ENCODE measurements around the gene MLH3. TPM values are rescaled to one million over a fixed set of nuclear protein-coding genes. Genes with fewer than 3 reads are reported as not detected.

Gene MLH3
- total RNA-seq, 1 donor from 2014 or later: 17.2 TPM

GRCh38 chr14:74977164-74977900, 73.9 kb downstream of the MLH3 start:
- Mint-ChIP-seq H3K36me3 (ENCODE audit: low read depth, unreplicated experiment) (peaks cover 5% of the 10 kb centered on the region), H3K27me3 (ENCODE audit: unreplicated experiment) (peaks cover 14% of the 10 kb centered on the region), H3K4me1 (ENCODE audit: unreplicated experiment) (peaks cover 38% of the 10 kb centered on the region), H3K9me3 (ENCODE audit: unreplicated experiment) (no peaks in the 10 kb centered on the region), H3K4me3 (ENCODE audit: unreplicated experiment) (no peak overlapping the region), H3K27ac (ENCODE audit: unreplicated experiment) (no peak overlapping the region)
- TF ChIP-seq CTCF (IDR thresholded peaks at IDR 0.05; ENCODE audit: unreplicated experiment): no peak
- DNase-seq (ENCODE audit: low spot score): no peak

DNA sequence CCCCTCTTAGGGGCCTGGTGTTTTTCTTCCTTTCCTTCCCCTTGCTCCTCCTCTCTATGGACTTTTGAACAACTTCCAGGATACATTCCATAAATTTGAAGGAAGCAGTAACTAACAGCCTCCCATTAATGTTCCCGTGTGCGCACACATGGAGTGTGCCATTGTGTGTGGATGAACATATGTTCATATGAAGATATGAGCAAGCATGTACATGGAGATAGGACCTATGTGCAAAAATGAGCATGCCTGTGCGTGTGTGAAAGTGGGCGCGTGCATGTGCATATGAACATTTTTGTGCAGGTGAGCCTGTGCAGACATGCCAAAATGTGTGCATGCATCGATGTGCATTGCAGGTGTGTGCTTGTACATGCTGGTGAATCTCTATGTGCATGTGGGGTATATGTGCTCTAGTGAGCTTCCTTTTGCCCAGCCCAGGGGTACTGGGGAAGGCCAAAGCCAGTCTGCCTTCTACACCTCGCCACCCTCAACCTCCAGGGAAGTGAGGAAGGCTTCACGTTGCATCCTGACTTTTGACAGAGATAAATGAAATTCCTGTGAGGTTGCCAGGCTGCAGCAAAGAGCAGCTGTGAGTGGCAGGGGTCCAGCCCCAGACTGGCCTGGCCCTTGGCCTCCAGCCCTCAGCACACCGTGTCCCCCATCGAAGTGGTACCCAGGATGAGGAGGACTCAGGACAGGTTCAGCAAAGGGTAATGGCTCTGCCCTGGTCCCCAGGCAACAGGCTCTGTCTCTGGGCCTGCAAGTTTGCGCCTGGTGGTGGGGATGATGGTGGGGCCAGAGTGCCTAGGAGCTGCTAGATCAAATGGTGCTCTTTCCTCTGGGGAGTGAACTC, 74.8 kb downstream of the MLH3 start:
- H3K27me3 Mint-ChIP-seq (ENCODE audit: unreplicated experiment): peaks cover 14% of the 10 kb centered on the region
- peaks cover 33% of the 10 kb centered on the region for H3K4me1 Mint-ChIP-seq (ENCODE audit: unreplicated experiment)
- peaks cover 5% of the 10 kb centered on the region for H3K36me3 Mint-ChIP-seq (ENCODE audit: low read depth, unreplicated experiment)
- H3K9me3 Mint-ChIP-seq (ENCODE audit: unreplicated experiment): no peaks in the 10 kb centered on the region
- H3K4me3 Mint-ChIP-seq (ENCODE audit: unreplicated experiment): peak overlapping the region; percentile 58
- TF ChIP-seq CTCF (IDR thresholded peaks at IDR 0.05; ENCODE audit: unreplicated experiment): no peak
- no peak for DNase-seq (ENCODE audit: low spot score)
- peak overlapping the region; percentile 33 for H3K27ac Mint-ChIP-seq (ENCODE audit: unreplicated experiment)

DNA sequence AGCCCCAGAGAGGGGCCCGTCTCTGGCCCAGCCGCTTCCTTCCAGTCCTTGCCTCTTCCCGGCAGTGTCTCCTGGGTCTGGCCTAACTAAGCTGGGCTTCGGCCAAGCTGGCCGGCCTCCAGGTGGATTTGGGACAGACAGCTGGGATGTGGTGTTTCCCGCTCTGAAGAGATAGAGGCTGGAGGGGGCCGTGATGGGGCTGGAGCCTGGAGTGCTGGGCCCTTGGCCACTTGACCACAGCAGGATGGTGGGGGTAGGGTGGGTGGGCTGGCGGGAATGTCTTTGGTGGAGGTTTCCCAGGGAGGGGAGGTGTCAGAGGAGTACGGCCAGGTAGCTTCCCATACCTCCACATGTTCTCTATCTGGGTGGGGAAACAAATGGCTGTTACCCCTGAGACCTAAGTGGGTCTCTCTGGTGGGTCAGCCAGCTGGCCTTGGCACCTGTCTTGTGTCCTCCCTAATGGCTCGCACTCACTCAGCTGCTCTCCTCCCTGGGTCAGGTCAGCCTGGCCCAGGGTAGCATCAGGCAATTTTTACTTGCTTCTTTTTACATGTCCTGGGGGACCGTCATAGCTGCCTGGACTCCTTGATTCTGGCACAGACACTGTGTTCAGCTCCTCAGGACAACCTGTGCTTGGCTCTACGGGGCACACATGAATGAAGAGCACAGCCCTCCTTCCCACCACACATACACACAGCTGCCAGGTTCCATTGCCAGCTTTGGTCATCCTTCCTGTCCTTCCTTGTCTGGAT, 76.0 kb downstream of the MLH3 start:
- Mint-ChIP-seq H3K36me3 (ENCODE audit: low read depth, unreplicated experiment) (peaks cover 5% of the 10 kb centered on the region), H3K27me3 (ENCODE audit: unreplicated experiment) (peaks cover 14% of the 10 kb centered on the region), H3K27ac (ENCODE audit: unreplicated experiment) (no peak overlapping the region), H3K4me1 (ENCODE audit: unreplicated experiment) (peaks cover 22% of the 10 kb centered on the region), H3K9me3 (ENCODE audit: unreplicated experiment) (no peaks in the 10 kb centered on the region), H3K4me3 (ENCODE audit: unreplicated experiment) (peak overlapping the region; percentile 14)
- no peak for TF ChIP-seq CTCF (IDR thresholded peaks at IDR 0.05; ENCODE audit: unreplicated experiment)
- DNase-seq (ENCODE audit: low spot score): no peak

GRCh38 chr14:74974364-74975058, 76.8 kb downstream of the MLH3 start:
- H3K4me3 Mint-ChIP-seq (ENCODE audit: unreplicated experiment): no peak overlapping the region
- peaks cover 15% of the 10 kb centered on the region for H3K4me1 Mint-ChIP-seq (ENCODE audit: unreplicated experiment)
- H3K9me3 Mint-ChIP-seq (ENCODE audit: unreplicated experiment): no peaks in the 10 kb centered on the region
- TF ChIP-seq CTCF (IDR thresholded peaks at IDR 0.05; ENCODE audit: unreplicated experiment): no peak
- DNase-seq (ENCODE audit: low spot score): no peak
- H3K36me3 Mint-ChIP-seq (ENCODE audit: low read depth, unreplicated experiment): peaks cover 5% of the 10 kb centered on the region
- peaks cover 14% of the 10 kb centered on the region for H3K27me3 Mint-ChIP-seq (ENCODE audit: unreplicated experiment)
- H3K27ac Mint-ChIP-seq (ENCODE audit: unreplicated experiment): peak overlapping the region; percentile 74
